Esophagus (tissue), 2 donors: Measurements from ENCODE around the gene RASSF1. TPM values are rescaled to one million over a fixed set of nuclear protein-coding genes. Genes with fewer than 3 reads are reported as not detected.
A peak's percentile ranks its signal among the peaks of the same experiment; 100 is the strongest.
"Not testable (repeated sequence)": the region's sequence is repeated elsewhere in the genome, so short reads cannot be mapped to it uniquely, and the experiment has no call there.

ENCODE experiments used
- H3K27ac ChIP-seq, 2 donors: one replicate each; pipeline ENCODE4 v1.5.1; 2013; ENCODE audit warnings: low read depth in 2 of 2, mild to moderate bottlenecking in 2 of 2, inconsistent platforms in 1 of 2, low read length in 1 of 2, moderate library complexity in 1 of 2
- H3K27me3 ChIP-seq, 2 donors: one replicate each; pipeline ENCODE4 v1.6.1; 2013; ENCODE audit warnings: low read length in 2 of 2, control low read depth in 1 of 2, mild to moderate bottlenecking in 1 of 2; ENCODE audit not compliant: insufficient read depth in 2 of 2, control insufficient read depth in 1 of 2
- H3K36me3 ChIP-seq, 2 donors: one replicate each; pipeline ENCODE4 v1.6.1; 2013; ENCODE audit warnings: low read length in 1 of 2; ENCODE audit not compliant: control insufficient read depth in 2 of 2, insufficient read depth in 2 of 2
- H3K4me1 ChIP-seq, 2 donors: one replicate each; pipeline ENCODE4 v1.6.1; 2013; ENCODE audit warnings: low read length in 1 of 2; ENCODE audit not compliant: control insufficient read depth in 2 of 2, insufficient read depth in 2 of 2
- H3K4me3 ChIP-seq, 2 donors: one replicate each; pipeline ENCODE4 v1.5.1; 2013; ENCODE audit warnings: low read length in 2 of 2, mild to moderate bottlenecking in 2 of 2, low read depth in 1 of 2, moderate library complexity in 1 of 2
- H3K9me3 ChIP-seq, 2 donors: one replicate each; pipeline ENCODE4 v1.6.1; 2013; ENCODE audit warnings: mild to moderate bottlenecking in 2 of 2, low read depth in 1 of 2, low read length in 1 of 2, moderate library complexity in 1 of 2; ENCODE audit not compliant: control insufficient read depth in 2 of 2, insufficient read depth in 1 of 2
- WGBS, 2 donors: extraction: QIAGEN DNeasy Blood & Tissue Kit; methylation state at CpG; one replicate each; pipeline ENCODE4 v1.1.7; 2013; 5-methylcytosine and 5-hydroxymethylcytosine counted together
- polyA plus RNA-seq, 2 donors: library from polyadenylated mRNA; stranded (reverse); fragments of 200-250 nt; gene quantifications; one replicate each; pipeline ENCODE4 v1.2.3, GENCODE V29; 2013
- donor health status: healthy with polysubstance abuse.
- donor health status: Bipolar disorder and iron deficiency.

The RASSF1 gene
- polyA plus RNA-seq, 2 donors: 15.0 to 20.3 TPM

GRCh38 chr3:50314342-50314741 lies 26.3 kb downstream of the RASSF1 start:
- no peaks in the 10 kb centered on the region for H3K9me3 ChIP-seq
- no peak overlapping the region for H3K4me3 ChIP-seq
- H3K36me3 ChIP-seq: peaks cover 0 to 10% of the 10 kb centered on the region in 2 donors
- no peaks in the 10 kb centered on the region for H3K27me3 ChIP-seq
- WGBS, 2 donors: 68 to 75% methylated on average over 3 of the region's 3 CpGs
- H3K4me1 ChIP-seq: peaks cover 0 to 29% of the 10 kb centered on the region in 2 donors
- peak overlapping the region; percentile 28 to 38 for H3K27ac ChIP-seq

- H3K27ac ChIP-seq: not testable (repeated sequence)
- WGBS, 2 donors: 73 to 78% methylated on average over 12 to 32 of the region's 32 CpGs
Measured at GRCh38 chr3:50312041-50312440, 28.6 kb downstream of the RASSF1 start.

GRCh38 chr3:50304601-50305000 lies 36.0 kb downstream of the RASSF1 start:
- Histone ChIP-seq H3K27ac (no peak overlapping the region), H3K9me3 (no peaks in the 10 kb centered on the region), H3K36me3 (no peaks in the 10 kb centered on the region), H3K4me3 (no peak overlapping the region), H3K4me1 (peaks cover 9 to 24% of the 10 kb centered on the region in 2 donors), H3K27me3 (no peaks in the 10 kb centered on the region)

More at GRCh38 chr3:50312041-50312440, 28.6 kb downstream of the RASSF1 start:
- H3K9me3 ChIP-seq, H3K4me3 ChIP-seq, H3K36me3 ChIP-seq, H3K27me3 ChIP-seq: not testable (repeated sequence)
- H3K4me1 ChIP-seq: peaks cover 0 to 10% of the 10 kb centered on the region in 2 donors

DNA sequence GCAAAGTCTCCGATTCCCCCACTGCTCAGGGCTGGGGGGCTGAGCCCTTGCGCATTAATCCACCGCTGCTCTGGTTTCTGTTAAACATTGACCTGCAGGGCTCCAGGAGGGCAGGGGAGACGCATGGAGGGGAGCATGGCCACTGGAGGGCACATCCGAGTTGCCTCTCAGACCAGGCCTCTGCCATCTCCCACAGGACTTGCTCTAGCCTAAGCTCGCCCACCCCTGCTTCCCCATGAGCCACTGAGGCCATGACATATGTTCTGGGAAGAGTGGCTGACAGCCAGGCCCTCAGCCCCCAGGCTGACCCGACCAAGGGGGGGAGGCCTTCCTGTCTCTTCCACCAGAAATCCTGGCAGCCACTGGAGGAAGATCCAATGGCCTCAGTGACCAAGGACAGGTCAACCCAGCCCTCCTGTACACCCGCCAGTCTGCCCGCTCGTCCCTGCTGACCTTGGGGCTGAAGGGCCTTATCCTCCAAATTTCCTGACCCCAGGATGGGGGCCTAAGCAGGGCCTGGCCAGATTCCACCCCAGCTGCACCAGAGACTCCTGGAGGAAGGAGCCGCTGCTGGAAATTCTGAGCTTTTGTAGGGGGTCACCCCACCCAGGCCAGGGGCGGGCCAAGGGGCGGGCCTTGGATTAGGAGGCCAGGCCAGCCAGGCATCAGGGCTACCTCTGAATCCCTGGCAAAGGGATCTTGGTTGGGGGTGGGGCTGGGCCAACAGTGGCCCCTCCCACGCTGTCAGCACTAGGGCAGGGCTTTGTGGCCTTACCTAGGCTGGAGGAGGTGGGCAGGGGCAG lies 37.4 kb downstream of the RASSF1 start, which contains the start of gene HYAL1:
Gene HYAL1 (minus strand): TSS at position 562 of the 803 bp plus-strand sequence. CDS start 618 bp downstream, outside the sequence.
- Histone ChIP-seq H3K4me1 (peaks cover 9 to 28% of the 10 kb centered on the region in 2 donors), H3K4me3 (peak within 1 kb of the TSS in 1 of 2 donors; percentile 9), H3K36me3 (no peaks in the 10 kb centered on the region), H3K27me3 (no peaks in the 10 kb centered on the region), H3K27ac (peak within 1 kb of the TSS; percentile 58 to 71), H3K9me3 (no peaks in the 10 kb centered on the region)
- 54 to 59% methylated on average over 14 of the region's 14 CpGs for WGBS, 2 donors

- Histone ChIP-seq H3K4me1 (peaks cover 9 to 29% of the 10 kb centered on the region in 2 donors), H3K9me3 (no peaks in the 10 kb centered on the region), H3K27me3 (no peaks in the 10 kb centered on the region), H3K27ac (peak overlapping the region; percentile 34 to 53), H3K36me3 (peaks cover 0 to 1% of the 10 kb centered on the region in 2 donors), H3K4me3 (no peak overlapping the region)
- WGBS, 2 donors: 86 to 89% methylated on average over 32 of the region's 32 CpGs
Measured at GRCh38 chr3:50302095-50303012, 38.3 kb downstream of the RASSF1 start.

DNA sequence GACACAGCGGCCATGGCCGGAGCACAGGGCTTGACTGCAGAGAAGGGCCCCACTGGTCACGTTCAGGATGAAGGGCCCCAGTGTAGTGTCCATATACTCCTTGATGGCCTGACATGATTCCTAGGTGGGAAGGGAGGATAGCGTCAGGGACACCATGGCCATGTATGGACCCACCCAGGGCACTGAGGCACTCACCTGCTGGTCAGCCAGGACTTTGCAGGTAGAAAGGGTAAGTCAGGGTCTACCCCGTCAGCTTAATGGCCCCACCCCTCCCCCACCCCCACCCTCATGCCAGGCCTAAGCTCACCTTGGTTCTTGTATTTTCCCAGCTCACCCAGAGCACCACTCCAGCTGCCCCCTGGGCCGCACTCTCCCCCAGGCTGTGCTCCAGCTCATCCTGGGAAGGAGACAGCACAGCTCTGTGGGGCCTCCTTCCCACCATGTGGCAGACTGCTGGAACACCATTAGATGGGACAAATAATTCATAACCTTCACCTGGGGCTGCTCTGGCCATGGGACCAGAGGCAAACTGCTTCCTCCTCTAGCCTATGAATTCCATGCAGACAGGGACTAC lies 39.9 kb downstream of the RASSF1 start:
- Histone ChIP-seq H3K27me3 (no peaks in the 10 kb centered on the region), H3K36me3 (peaks cover 0 to 4% of the 10 kb centered on the region in 2 donors), H3K4me1 (peaks cover 9 to 29% of the 10 kb centered on the region in 2 donors), H3K27ac (peak overlapping the region; percentile 88 to 98), H3K9me3 (no peaks in the 10 kb centered on the region), H3K4me3 (no peak overlapping the region)
- WGBS, 2 donors: 86 to 93% methylated on average over 6 of the region's 6 CpGs

DNA sequence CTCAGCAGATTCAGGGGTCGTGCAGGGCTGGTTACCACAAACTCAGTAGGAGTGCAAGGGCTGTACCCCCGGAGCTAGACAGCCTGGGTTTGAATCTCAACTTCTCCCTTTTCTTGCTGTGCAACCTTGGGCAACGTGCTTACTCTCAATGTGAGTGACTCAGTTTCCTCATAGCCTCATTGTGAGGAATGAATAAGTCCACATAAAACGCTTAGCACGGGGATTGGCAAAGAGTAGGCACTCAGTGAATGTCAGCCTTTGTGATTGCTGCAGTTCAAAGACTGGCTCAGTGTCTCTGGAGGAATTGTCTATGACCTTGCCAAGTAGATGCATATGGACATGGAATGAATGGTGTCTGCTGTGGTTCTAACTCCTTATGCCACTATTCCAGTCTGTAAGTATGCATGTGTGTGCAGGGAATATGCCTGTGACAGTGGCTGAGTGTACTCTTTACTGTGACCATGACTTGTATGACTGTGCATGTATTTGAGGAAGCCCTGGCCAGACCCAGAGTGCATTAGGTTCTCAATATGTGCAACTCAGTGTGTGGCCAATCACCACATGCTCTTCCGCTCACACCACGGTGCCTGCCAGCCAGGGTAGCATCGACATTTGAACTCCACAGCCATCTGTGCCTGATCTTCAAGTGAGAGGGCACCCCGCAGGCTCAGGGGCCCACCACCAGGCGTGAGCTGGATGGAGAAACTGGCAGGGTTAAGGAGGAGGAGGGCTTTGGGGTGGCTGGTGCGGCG lies 40.5 kb downstream of the RASSF1 start:
- H3K27ac ChIP-seq: peak overlapping the region; percentile 88 to 98
- H3K27me3 ChIP-seq: no peaks in the 10 kb centered on the region
- H3K9me3 ChIP-seq: no peaks in the 10 kb centered on the region
- H3K4me1 ChIP-seq: peaks cover 9 to 29% of the 10 kb centered on the region in 2 donors
- 47 to 51% methylated on average over 12 of the region's 12 CpGs for WGBS, 2 donors
- peak overlapping the region; percentile 2 to 38 for H3K4me3 ChIP-seq
- H3K36me3 ChIP-seq: peaks cover 0 to 4% of the 10 kb centered on the region in 2 donors

- Histone ChIP-seq H3K4me3 (peak overlapping the region; percentile 2 to 38), H3K9me3 (no peaks in the 10 kb centered on the region), H3K4me1 (peaks cover 9 to 29% of the 10 kb centered on the region in 2 donors), H3K27me3 (no peaks in the 10 kb centered on the region), H3K36me3 (peaks cover 0 to 4% of the 10 kb centered on the region in 2 donors), H3K27ac (peak overlapping the region; percentile 88 to 98)
- WGBS, 2 donors: 0 to 1% methylated on average over 12 of the region's 12 CpGs
Measured at GRCh38 chr3:50299638-50299928, 41.1 kb downstream of the RASSF1 start.
